ENCODE data around the gene OGFOD3. TPM values are rescaled to one million over a fixed set of nuclear protein-coding genes. Genes with fewer than 3 reads are reported as not detected.

Gene OGFOD3
- total and polyA plus RNA-seq, 4 donors, result 12.0 to 25.9 (median 19.8) TPM

DNA sequence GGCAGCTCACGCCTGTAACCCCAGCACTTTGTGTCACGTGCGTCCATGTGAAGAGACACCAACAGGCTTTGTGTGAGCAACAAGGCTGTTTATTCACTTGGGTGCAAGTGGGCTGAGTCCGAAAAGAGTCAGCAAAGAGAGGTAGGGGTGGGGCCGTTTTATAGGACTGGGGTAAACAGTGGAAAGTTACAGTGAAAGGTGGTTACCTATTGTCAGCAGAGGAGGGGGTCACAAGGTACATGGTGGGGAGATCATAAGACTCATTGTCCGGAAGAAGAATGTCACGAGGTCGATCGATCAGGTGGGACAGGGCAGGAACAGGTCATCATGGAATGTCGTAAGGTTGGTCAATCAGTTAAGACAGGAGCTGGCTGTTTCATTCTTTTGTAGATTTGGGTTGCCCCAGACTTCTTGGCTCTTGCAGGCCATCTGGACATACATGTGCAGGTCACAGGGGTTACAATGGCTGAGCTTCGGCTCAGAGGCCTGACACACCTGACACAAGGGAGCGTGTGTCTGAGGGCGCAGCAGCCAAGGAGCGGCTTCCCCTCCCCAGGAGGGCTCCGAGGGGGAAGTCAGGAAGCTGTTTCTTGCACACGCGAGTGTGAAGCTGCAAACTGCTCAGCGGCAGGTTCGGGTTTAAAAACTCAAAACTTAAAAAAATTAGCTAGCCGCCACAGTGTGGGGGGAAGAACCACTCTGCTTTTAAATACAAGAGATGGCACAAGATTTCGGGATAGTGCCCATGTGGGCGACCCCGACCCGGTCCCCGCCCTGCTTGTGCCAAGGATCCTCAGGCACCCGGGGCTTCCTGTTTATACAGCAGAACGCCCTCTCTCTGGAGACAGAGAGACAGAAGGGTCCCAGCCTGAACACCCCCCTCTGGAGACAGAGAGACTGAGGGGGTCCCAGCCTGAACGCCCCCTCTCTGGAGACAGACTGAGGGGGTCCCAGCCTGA is 71.8 kb downstream of the OGFOD3 start:
- WGBS, 2 donors, result 75 to 76% methylated on average over 28 of the region's 28 CpGs
- no peaks in the 10 kb centered on the region for H3K9me3 ChIP-seq (ENCODE audit: control insufficient read depth, low read length)
- DNase-seq, result no peak
- H3K4me3 ChIP-seq (ENCODE audit: low read length in 2 of 2), result no peak overlapping the region
- no peaks in the 10 kb centered on the region for H3K4me1 ChIP-seq (ENCODE audit: control insufficient read depth in 1 of 2, insufficient read depth in 2 of 2, low read length in 2 of 2)
- H3K36me3 ChIP-seq (ENCODE audit: control insufficient read depth in 1 of 2, insufficient read depth in 2 of 2, low read length in 1 of 2), result no peaks in the 10 kb centered on the region
- intact Hi-C loops (cut with DNase I), result no loop called here
- no peak for ATAC-seq (ENCODE audit: low FRiP score)
- no peak overlapping the region for H3K27ac ChIP-seq (ENCODE audit: low read depth in 1 of 2, low read length in 2 of 2)
- H3K27me3 ChIP-seq (ENCODE audit: control insufficient read depth in 1 of 2, insufficient read depth in 2 of 2, low read length in 1 of 2), result no peaks in the 10 kb centered on the region

GRCh38 chr17:82345151-82345976 is 73.0 kb downstream of the OGFOD3 start:
- H3K27ac ChIP-seq (ENCODE audit: low read depth in 1 of 2, low read length in 2 of 2), result no peak overlapping the region

GRCh38 chr17:82344175-82344907 is 74.0 kb downstream of the OGFOD3 start:
- H3K36me3 ChIP-seq (ENCODE audit: control insufficient read depth in 1 of 2, insufficient read depth in 2 of 2, low read length in 1 of 2), result no peaks in the 10 kb centered on the region
- H3K27me3 ChIP-seq (ENCODE audit: control insufficient read depth in 1 of 2, insufficient read depth in 2 of 2, low read length in 1 of 2), result no peaks in the 10 kb centered on the region
- WGBS, 2 donors, result 73 to 80% methylated on average over 24 of the region's 24 CpGs
- H3K4me1 ChIP-seq (ENCODE audit: control insufficient read depth in 1 of 2, insufficient read depth in 2 of 2, low read length in 2 of 2), result no peaks in the 10 kb centered on the region
- H3K4me3 ChIP-seq (ENCODE audit: low read length in 2 of 2), result no peak overlapping the region
- peak; percentile 29 for ATAC-seq (ENCODE audit: low FRiP score)
- intact Hi-C loops (cut with DNase I), result no loop called here
- H3K27ac ChIP-seq (ENCODE audit: low read depth in 1 of 2, low read length in 2 of 2), result no peak overlapping the region
- H3K9me3 ChIP-seq (ENCODE audit: control insufficient read depth, low read length), result no peaks in the 10 kb centered on the region
- DNase-seq, result no peak

More at GRCh38 chr17:82345151-82345976, 73.0 kb downstream of the OGFOD3 start:
- Histone ChIP-seq H3K27me3 (ENCODE audit: control insufficient read depth in 1 of 2, insufficient read depth in 2 of 2, low read length in 1 of 2) (no peaks in the 10 kb centered on the region), H3K36me3 (ENCODE audit: control insufficient read depth in 1 of 2, insufficient read depth in 2 of 2, low read length in 1 of 2) (no peaks in the 10 kb centered on the region), H3K4me1 (ENCODE audit: control insufficient read depth in 1 of 2, insufficient read depth in 2 of 2, low read length in 2 of 2) (no peaks in the 10 kb centered on the region), H3K9me3 (ENCODE audit: control insufficient read depth, low read length) (no peaks in the 10 kb centered on the region), H3K4me3 (ENCODE audit: low read length in 2 of 2) (no peak overlapping the region)
- intact Hi-C loops (cut with DNase I), result no loop called here
- 85 to 87% methylated on average over 42 of the region's 42 CpGs for WGBS, 2 donors
- DNase-seq (no peak), ATAC-seq (ENCODE audit: low FRiP score) (no peak)

DNA sequence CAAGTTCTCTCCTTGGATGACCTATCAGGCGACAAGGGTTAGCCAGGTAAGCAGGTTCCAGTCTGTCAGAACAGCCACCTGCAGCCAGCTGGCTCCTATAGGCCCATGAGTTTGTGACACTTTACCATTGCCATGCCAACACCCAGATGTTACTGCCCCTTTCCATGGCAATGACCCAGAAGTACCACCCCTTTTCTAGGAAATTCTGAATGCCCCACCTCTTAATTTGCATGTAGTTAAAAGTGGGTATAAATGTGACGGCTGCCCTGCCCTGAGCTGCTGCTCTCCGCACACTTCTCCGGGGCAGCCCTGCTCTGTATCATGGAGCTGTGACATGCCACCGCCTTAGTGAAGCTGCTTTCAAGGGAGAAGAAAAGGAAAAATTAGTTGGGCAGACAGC is 74.8 kb downstream of the OGFOD3 start:
- Histone ChIP-seq H3K27me3 (ENCODE audit: control insufficient read depth in 1 of 2, insufficient read depth in 2 of 2, low read length in 1 of 2) (no peaks in the 10 kb centered on the region), H3K27ac (ENCODE audit: low read depth in 1 of 2, low read length in 2 of 2) (no peak overlapping the region), H3K4me1 (ENCODE audit: control insufficient read depth in 1 of 2, insufficient read depth in 2 of 2, low read length in 2 of 2) (no peaks in the 10 kb centered on the region), H3K9me3 (ENCODE audit: control insufficient read depth, low read length) (no peaks in the 10 kb centered on the region), H3K36me3 (ENCODE audit: control insufficient read depth in 1 of 2, insufficient read depth in 2 of 2, low read length in 1 of 2) (no peaks in the 10 kb centered on the region), H3K4me3 (ENCODE audit: low read length in 2 of 2) (no peak overlapping the region)
- ATAC-seq (ENCODE audit: low FRiP score) (no peak), DNase-seq (no peak)
- WGBS, 2 donors, result 94 to 96% methylated on average over 5 of the region's 5 CpGs
- intact Hi-C loops (cut with DNase I), result no loop called here

- intact Hi-C loops (cut with DNase I), result no loop called here
- no peak for ATAC-seq (ENCODE audit: low FRiP score)
These were observed 75.9 kb downstream of the OGFOD3 start for GRCh38 chr17:82342361-82343079.

DNA sequence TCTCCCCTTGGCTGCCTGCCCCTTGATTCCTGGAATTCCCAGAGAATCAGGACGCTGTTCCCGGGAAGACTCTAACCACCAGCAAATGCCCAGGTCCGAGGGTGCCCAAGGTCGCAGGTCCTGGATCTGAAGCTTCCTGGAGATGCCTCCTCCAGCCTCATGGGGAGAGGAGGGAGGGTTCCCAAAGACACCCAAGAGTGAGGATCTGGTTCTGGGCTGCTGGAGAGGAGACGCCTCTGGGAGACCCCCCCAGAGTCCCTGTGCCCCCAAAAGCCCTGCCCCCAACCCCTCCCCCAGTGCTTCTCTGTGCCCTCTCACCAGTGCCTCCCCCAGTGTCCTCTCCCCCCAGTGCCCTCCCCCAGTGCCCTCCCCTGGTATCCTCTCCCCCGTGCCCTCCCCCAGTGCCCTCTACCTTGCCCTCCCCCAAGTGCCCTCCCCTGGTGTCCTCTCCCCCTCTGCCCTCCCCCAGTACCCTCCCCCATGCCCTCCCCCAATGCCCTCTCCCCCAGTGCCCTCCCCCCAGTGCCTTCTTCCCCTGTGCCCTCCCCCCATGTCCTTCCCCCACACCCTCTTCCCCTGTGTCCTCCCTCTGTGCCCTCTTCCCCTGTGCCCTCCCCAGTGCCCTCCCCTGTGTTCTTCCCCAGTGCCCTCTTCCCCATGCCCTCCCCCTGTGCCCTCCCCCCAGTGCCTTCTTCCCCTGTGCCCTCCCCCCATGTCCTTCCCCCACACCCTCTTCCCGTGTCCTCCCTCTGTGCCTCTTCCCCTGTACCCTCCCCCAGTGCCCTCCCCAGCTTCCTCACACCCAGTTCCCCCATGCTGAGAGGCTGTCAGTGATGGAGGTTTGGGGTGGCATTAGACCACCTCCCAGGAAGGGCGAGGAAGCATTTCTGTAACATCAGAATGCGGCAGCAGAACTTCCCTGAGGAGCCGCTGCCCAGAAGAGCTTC is 78.5 kb downstream of the OGFOD3 start:
- no peaks in the 10 kb centered on the region for H3K4me1 ChIP-seq (ENCODE audit: control insufficient read depth in 1 of 2, insufficient read depth in 2 of 2, low read length in 2 of 2)
- no peak overlapping the region for H3K27ac ChIP-seq (ENCODE audit: low read depth in 1 of 2, low read length in 2 of 2)
- no peaks in the 10 kb centered on the region for H3K9me3 ChIP-seq (ENCODE audit: control insufficient read depth, low read length)
- 50 to 54% methylated on average over 8 to 10 of the region's 10 CpGs for WGBS, 2 donors
- no peak for ATAC-seq (ENCODE audit: low FRiP score)
- no peaks in the 10 kb centered on the region for H3K36me3 ChIP-seq (ENCODE audit: control insufficient read depth in 1 of 2, insufficient read depth in 2 of 2, low read length in 1 of 2)
- peak in 1 of 2 donors; percentile 51 for DNase-seq
- peak overlapping the region in 1 of 2 donors; percentile 7 for H3K4me3 ChIP-seq (ENCODE audit: low read length in 2 of 2)
- H3K27me3 ChIP-seq (ENCODE audit: control insufficient read depth in 1 of 2, insufficient read depth in 2 of 2, low read length in 1 of 2), result no peaks in the 10 kb centered on the region
- intact Hi-C loops (cut with DNase I), result no loop called here

More at GRCh38 chr17:82342361-82343079, 75.9 kb downstream of the OGFOD3 start:
- no peaks in the 10 kb centered on the region for H3K9me3 ChIP-seq (ENCODE audit: control insufficient read depth, low read length)
- 82 to 84% methylated on average over 28 of the region's 28 CpGs for WGBS, 2 donors
- H3K4me3 ChIP-seq (ENCODE audit: low read length in 2 of 2), result no peak overlapping the region
- no peaks in the 10 kb centered on the region for H3K36me3 ChIP-seq (ENCODE audit: control insufficient read depth in 1 of 2, insufficient read depth in 2 of 2, low read length in 1 of 2)
- H3K4me1 ChIP-seq (ENCODE audit: control insufficient read depth in 1 of 2, insufficient read depth in 2 of 2, low read length in 2 of 2), result no peaks in the 10 kb centered on the region
- DNase-seq, result no peak
- H3K27me3 ChIP-seq (ENCODE audit: control insufficient read depth in 1 of 2, insufficient read depth in 2 of 2, low read length in 1 of 2), result no peaks in the 10 kb centered on the region
- no peak overlapping the region for H3K27ac ChIP-seq (ENCODE audit: low read depth in 1 of 2, low read length in 2 of 2)

Data from aorta (tissue), 5 donors.